Neural cell (in vitro differentiated cells): ENCODE measurements around the gene EREG. TPM values are rescaled to one million over a fixed set of nuclear protein-coding genes. Genes with fewer than 3 reads are reported as not detected.
A peak's percentile ranks its signal among the peaks of the same experiment; 100 is the strongest.

Experiments
- H2AFZ ChIP-seq: fragments of 200-600, 300-800 bp; sonication (generic), shearing (Covaris generic); 2 replicates; pipeline ENCODE4 v1.6.0; 2014; ENCODE audit warnings: low read depth, mild to moderate bottlenecking, antibody characterized with exemption, low read length, moderate library complexity
- H3F3A ChIP-seq: fragments of 200-600 bp; shearing (Covaris generic); 2 replicates; pipeline ENCODE4 v1.6.1; 2016; ENCODE audit warnings: mild to moderate bottlenecking, moderate library complexity, mixed read lengths, antibody characterized with exemption, low read length; ENCODE audit not compliant: insufficient read depth, poor library complexity, severe bottlenecking
- H3K27ac ChIP-seq: fragments of 200-600, 300-800 bp; sonication (generic), shearing (Covaris generic); 2 replicates; pipeline ENCODE4 v1.5.1; 2014; ENCODE audit warnings: mild to moderate bottlenecking, low read length, moderate library complexity
- H3K27me3 ChIP-seq: fragments of 300-800, 200-600 bp; sonication (generic), shearing (Covaris generic); 2 replicates; pipeline ENCODE4 v1.6.0; 2014; ENCODE audit warnings: mild to moderate bottlenecking, low read depth, low read length, moderate library complexity; ENCODE audit not compliant: insufficient read depth
- H3K36me3 ChIP-seq: fragments of 300-800, 200-600 bp; sonication (generic), shearing (Covaris generic); 2 replicates; pipeline ENCODE4 v1.5.1; 2014; ENCODE audit warnings: mild to moderate bottlenecking, antibody characterized with exemption, low read length, moderate library complexity; ENCODE audit not compliant: insufficient read depth
- H3K4me2 ChIP-seq: fragments of 300-800, 200-600 bp; sonication (generic), shearing (Covaris generic); 2 replicates; pipeline ENCODE4 v1.6.0; 2014; ENCODE audit warnings: mild to moderate bottlenecking, low read length
- H3K4me3 ChIP-seq: fragments of 300-800, 200-600 bp; sonication (generic), shearing (Covaris generic); 2 replicates; pipeline ENCODE4 v1.5.1; 2014; ENCODE audit warnings: mild to moderate bottlenecking, low read length, moderate library complexity
- H3K79me2 ChIP-seq: fragments of 200-600 bp; shearing (Covaris generic); replicated peaks from 2 replicates; pipeline ENCODE4 v1.6.0; 2014; ENCODE audit warnings: mild to moderate bottlenecking, low read length, moderate library complexity; ENCODE audit not compliant: insufficient read depth
- H3K9ac ChIP-seq: fragments of 300-800, 200-600 bp; sonication (generic), shearing (Covaris generic); 2 replicates; pipeline ENCODE4 v1.6.1; 2016; ENCODE audit warnings: mild to moderate bottlenecking, low read length, mixed read lengths
- H3K9me2 ChIP-seq: fragments of 200-600 bp; shearing (Covaris generic); 2 replicates; pipeline ENCODE4 v1.6.1; 2016; ENCODE audit warnings: mild to moderate bottlenecking, low read length, mixed read lengths; ENCODE audit not compliant: insufficient read depth
- H3K9me3 ChIP-seq: fragments of 200-600, 300-800 bp; sonication (generic), shearing (Covaris generic); 2 replicates; pipeline ENCODE4 v1.6.1; 2016; ENCODE audit warnings: mild to moderate bottlenecking, mixed run types, low read length, moderate library complexity, mixed read lengths
- H4K20me1 ChIP-seq: fragments of 200-600 bp; shearing (Covaris generic); 2 replicates; pipeline ENCODE4 v1.6.1; 2016; ENCODE audit warnings: mild to moderate bottlenecking, mixed run types; ENCODE audit not compliant: insufficient read depth
- EP300 ChIP-seq: fragments of 450-650 bp; conservative IDR thresholded peaks from 2 replicates; pipeline ENCODE4 v1.6.1; 2014; ENCODE audit warnings: antibody characterized with exemption, mild to moderate bottlenecking, moderate library complexity; ENCODE audit not compliant: poor library complexity, severe bottlenecking
- EZH2 ChIP-seq: fragments of 200-600, 300-800 bp; shearing (Covaris generic), sonication (generic); IDR thresholded peaks from 2 replicates; pipeline ENCODE4 v1.6.1; 2014; ENCODE audit warnings: antibody characterized with exemption, low read length, borderline replicate concordance, mild to moderate bottlenecking; ENCODE audit not compliant: insufficient read depth, poor library complexity, severe bottlenecking
- MXI1 ChIP-seq: fragments of 450-650 bp; conservative IDR thresholded peaks from 2 replicates; pipeline ENCODE4 v1.6.1; 2014; ENCODE audit warnings: antibody characterized with exemption, mild to moderate bottlenecking; ENCODE audit not compliant: poor library complexity, severe bottlenecking
- POLR2AphosphoS5 ChIP-seq: IDR thresholded peaks from 2 replicates; pipeline ENCODE4 v1.6.1; 2012
- RAD21 ChIP-seq: fragments of 450-650 bp; conservative IDR thresholded peaks from 2 replicates; pipeline ENCODE4 v1.6.1; 2014; ENCODE audit warnings: antibody characterized with exemption, mild to moderate bottlenecking, moderate library complexity
- REST ChIP-seq: IDR thresholded peaks from 2 replicates; pipeline ENCODE4 v1.6.1; 2012; ENCODE audit warnings: borderline replicate concordance
- SMC3 ChIP-seq: fragments of 450-650 bp; conservative IDR thresholded peaks from 2 replicates; pipeline ENCODE4 v1.6.1; 2014; ENCODE audit warnings: antibody characterized with exemption, mild to moderate bottlenecking, moderate library complexity; ENCODE audit not compliant: poor library complexity
- TAF1 ChIP-seq: IDR thresholded peaks from 2 replicates; pipeline ENCODE4 v1.6.1; 2012; ENCODE audit warnings: low read depth
- polyA minus RNA-seq: library from RNA; depleted of rRNA, polyadenylated mRNA; stranded (reverse); fragments of >200 nt; gene quantifications from 2 replicates; pipeline ENCODE4 v1.2.3, GENCODE V29; 2014
- polyA plus RNA-seq: library from polyadenylated mRNA; depleted of rRNA; stranded (reverse); fragments of >200 nt; gene quantifications from 2 replicates; pipeline ENCODE4 v1.2.3, GENCODE V29; 2014
- TF ChIP-seq, protein P1 (sequence below): fragments of 450-650 bp; IDR thresholded peaks from 2 replicates; pipeline ENCODE4 v1.5.1; 2014; ENCODE audit warnings: antibody characterized with exemption, mild to moderate bottlenecking, moderate library complexity; ENCODE audit not compliant: poor library complexity, severe bottlenecking

EREG gene
- polyA plus RNA-seq: not detected in 2 replicates
- not detected in 2 replicates for polyA minus RNA-seq

DNA sequence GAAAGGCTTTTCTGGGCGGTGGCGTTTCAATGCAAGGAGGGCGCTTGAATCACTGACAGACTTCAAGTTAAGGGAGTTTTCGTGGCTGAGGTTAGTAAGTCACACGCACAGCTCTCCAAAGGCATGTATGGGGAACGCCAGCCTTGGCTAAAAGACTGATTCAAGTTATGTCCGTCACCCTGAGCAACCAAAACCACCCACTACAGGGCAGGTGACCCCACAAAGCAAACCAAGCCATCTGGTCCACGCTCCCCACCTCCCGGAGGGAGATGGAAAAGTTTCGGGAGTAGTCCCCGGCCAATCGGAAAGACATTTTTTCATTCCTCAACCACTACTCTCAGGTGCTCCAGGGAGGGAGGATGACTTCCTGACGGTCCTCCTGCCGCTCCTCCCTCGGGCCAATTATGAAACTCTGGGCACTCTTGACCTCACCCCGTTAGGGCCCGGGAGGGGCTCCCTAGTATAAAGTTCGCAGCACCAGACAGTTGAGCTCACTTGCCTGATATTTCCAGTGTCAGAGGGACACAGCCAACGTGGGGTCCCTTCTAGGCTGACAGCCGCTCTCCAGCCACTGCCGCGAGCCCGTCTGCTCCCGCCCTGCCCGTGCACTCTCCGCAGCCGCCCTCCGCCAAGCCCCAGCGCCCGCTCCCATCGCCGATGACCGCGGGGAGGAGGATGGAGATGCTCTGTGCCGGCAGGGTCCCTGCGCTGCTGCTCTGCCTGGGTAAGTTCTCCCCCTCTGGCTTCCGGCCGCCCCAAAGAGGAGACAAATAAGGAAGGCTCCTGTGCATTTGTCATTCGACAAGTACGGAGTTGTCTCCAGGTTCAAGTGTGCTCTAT, at the start of gene EREG:
EREG (plus strand) TSS at position 494 of the 840 bp plus-strand sequence; CDS start at position 658, 164 bp downstream.
- H2AFZ ChIP-seq: no peak within 1 kb of the TSS
- no peaks in the 10 kb centered on the region for H3F3A ChIP-seq
- no peaks in the 10 kb centered on the region for H3K9me2 ChIP-seq
- H3K4me2 ChIP-seq: no peak within 1 kb of the TSS
- H3K79me2 ChIP-seq: no peaks in the 10 kb centered on the region
- peak within 1 kb of the TSS; percentile 61 for H3K4me3 ChIP-seq
- H3K27me3 ChIP-seq: peaks cover 30% of the 10 kb centered on the region
- no peaks in the 10 kb centered on the region for H3K9me3 ChIP-seq
- no peaks in the 10 kb centered on the region for H3K36me3 ChIP-seq
- no peaks in the 10 kb centered on the region for H4K20me1 ChIP-seq
- no peak within 1 kb of the TSS for H3K27ac ChIP-seq
- TF ChIP-seq TAF1 (no peak), REST (no peak), RAD21 (no peak), POLR2AphosphoS5 (no peak), EZH2 (no peak)
- TF ChIP-seq, protein P1, sequence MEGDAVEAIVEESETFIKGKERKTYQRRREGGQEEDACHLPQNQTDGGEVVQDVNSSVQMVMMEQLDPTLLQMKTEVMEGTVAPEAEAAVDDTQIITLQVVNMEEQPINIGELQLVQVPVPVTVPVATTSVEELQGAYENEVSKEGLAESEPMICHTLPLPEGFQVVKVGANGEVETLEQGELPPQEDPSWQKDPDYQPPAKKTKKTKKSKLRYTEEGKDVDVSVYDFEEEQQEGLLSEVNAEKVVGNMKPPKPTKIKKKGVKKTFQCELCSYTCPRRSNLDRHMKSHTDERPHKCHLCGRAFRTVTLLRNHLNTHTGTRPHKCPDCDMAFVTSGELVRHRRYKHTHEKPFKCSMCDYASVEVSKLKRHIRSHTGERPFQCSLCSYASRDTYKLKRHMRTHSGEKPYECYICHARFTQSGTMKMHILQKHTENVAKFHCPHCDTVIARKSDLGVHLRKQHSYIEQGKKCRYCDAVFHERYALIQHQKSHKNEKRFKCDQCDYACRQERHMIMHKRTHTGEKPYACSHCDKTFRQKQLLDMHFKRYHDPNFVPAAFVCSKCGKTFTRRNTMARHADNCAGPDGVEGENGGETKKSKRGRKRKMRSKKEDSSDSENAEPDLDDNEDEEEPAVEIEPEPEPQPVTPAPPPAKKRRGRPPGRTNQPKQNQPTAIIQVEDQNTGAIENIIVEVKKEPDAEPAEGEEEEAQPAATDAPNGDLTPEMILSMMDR: no peak
- no peak within 1 kb of the TSS for H3K9ac ChIP-seq

DNA sequence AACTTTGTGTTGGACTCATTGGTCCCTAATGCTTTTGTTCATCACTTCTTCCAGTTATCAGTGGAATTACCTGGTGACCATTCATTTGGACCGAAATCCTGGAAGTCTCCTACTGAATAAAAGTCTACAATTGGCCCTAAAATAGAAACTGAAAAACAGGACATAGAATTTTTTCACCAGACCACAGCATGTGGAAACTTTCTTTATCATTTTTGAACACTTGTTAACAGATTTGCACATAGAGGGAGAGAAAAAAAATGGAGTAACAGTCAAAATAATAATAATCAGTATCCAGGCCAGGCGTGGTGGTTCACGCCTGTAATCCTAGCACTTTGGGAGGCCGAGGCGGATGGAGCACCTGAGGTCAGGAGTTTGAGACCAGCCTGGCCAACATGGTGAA, 49.6 kb upstream of the EREG start:
- TF ChIP-seq TAF1 (no peak), POLR2AphosphoS5 (no peak), MXI1 (no peak), RAD21 (no peak), SMC3 (no peak), EZH2 (no peak), REST (no peak), EP300 (no peak)
- TF ChIP-seq, protein P1: no peak
- Histone ChIP-seq H3K9me2 (no peaks in the 10 kb centered on the region), H4K20me1 (no peaks in the 10 kb centered on the region)

More for the DNA sequence above, 49.6 kb upstream of the EREG start:
- Histone ChIP-seq H3K4me3 (no peak overlapping the region), H3K27me3 (no peaks in the 10 kb centered on the region), H3K79me2 (no peaks in the 10 kb centered on the region), H3K9me3 (no peaks in the 10 kb centered on the region), H3K36me3 (no peaks in the 10 kb centered on the region), H3K4me2 (no peak overlapping the region), H3F3A (no peaks in the 10 kb centered on the region), H3K9ac (no peak overlapping the region), H2AFZ (no peak overlapping the region), H3K27ac (no peak overlapping the region)
